ENCODE results near the gene C1R.

DNA sequence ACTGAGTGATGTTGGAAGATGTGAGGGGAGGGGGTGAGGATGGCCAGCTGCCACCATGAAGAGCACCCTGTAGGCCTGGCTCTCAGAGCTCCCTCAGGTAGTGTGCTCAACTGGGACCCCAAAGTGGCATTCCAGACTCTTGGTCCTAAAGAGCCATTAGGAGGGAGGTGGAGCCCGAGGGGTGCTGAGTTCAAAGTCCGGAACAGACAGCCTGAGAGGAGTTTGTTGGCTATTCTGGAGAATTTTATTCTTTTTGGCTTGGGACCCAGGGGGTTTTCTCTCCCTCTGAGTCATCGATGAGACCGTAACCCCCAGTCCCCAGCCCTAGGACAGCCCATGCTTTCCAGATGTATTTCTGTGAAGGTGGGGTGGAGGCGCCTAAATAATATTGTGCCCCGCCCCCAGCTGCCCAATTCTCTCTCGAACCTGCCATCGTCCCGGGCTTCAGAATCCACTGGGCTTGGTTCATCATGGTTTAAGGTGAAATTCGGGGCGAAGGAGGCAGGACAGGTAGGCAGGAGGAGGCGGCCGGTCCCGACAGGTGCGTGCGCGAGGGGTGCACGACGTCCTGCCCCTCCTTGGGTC, 37.1 kb upstream of the C1R start:
- TF ChIP-seq CTCF (IDR thresholded peaks at IDR 0.05; ENCODE audit: insufficient read depth, low read length), result no peak
- TF ChIP-seq POLR2AphosphoS5 (IDR thresholded peaks at IDR 0.05; ENCODE audit: low read depth), result no peak
- TF ChIP-seq GABPA (IDR thresholded peaks at IDR 0.05; ENCODE audit: low read depth), result no peak
- TF ChIP-seq, protein P1, sequence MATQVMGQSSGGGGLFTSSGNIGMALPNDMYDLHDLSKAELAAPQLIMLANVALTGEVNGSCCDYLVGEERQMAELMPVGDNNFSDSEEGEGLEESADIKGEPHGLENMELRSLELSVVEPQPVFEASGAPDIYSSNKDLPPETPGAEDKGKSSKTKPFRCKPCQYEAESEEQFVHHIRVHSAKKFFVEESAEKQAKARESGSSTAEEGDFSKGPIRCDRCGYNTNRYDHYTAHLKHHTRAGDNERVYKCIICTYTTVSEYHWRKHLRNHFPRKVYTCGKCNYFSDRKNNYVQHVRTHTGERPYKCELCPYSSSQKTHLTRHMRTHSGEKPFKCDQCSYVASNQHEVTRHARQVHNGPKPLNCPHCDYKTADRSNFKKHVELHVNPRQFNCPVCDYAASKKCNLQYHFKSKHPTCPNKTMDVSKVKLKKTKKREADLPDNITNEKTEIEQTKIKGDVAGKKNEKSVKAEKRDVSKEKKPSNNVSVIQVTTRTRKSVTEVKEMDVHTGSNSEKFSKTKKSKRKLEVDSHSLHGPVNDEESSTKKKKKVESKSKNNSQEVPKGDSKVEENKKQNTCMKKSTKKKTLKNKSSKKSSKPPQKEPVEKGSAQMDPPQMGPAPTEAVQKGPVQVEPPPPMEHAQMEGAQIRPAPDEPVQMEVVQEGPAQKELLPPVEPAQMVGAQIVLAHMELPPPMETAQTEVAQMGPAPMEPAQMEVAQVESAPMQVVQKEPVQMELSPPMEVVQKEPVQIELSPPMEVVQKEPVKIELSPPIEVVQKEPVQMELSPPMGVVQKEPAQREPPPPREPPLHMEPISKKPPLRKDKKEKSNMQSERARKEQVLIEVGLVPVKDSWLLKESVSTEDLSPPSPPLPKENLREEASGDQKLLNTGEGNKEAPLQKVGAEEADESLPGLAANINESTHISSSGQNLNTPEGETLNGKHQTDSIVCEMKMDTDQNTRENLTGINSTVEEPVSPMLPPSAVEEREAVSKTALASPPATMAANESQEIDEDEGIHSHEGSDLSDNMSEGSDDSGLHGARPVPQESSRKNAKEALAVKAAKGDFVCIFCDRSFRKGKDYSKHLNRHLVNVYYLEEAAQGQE (IDR thresholded peaks at IDR 0.05; ENCODE audit: insufficient replicate concordance, low read depth), result no peak
- TF ChIP-seq SPI1 (IDR thresholded peaks at IDR 0.05; ENCODE audit: borderline replicate concordance, low read depth), result no peak
